ENCODE measurements around the gene ABCG8. TPM values are rescaled to one million over a fixed set of nuclear protein-coding genes. Genes with fewer than 3 reads are reported as not detected.

The ABCG8 gene
- total RNA-seq, 4 donors from 2014 or later, result not detected

DNA sequence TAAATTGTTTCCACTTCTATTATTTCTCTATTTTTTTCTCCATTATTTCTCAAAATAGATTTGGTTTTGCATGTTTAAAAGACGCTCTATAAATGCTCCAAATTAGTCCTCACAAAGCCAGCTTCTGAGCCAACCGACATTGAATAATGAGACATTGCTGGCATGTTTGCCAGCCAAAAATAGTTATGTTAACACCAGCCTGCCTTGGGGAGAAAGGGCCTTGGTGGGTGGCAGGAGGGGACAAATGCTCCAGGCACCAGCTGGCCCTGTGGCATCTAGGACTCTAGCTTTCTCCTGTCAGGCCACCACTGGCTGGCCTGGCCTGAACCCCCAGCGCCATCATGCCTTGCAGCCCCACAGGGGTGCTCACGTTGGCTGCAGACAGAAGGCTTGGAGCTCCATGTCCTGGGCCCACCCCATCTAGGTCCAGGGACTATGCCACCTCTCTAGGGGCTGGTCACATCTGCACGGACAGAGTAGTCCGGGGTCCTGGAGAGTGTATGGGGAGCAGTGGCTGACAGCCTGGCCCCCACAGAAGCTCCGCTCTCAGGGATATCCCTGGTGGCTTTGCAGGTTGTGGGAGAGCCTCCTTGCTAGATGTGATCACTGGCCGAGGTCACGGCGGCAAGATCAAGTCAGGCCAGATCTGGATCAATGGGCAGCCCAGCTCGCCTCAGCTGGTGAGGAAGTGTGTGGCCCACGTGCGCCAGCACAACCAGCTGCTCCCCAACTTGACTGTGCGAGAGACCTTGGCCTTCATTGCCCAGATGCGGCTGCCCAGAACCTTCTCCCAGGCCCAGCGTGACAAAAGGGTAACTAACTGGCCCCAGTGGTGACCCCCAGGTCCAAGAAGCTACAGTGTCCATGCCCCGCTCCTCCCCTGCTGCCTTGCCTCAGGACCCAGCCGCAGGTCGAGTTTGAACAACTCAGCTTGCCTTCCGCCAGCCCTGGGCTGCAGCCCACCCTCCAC, 12.5 kb downstream of the ABCG8 start:
- no peak for DNase-seq (ENCODE audit: extremely low spot score)
- intact Hi-C loops (cut with DNase I), result no loop called here
- H3K36me3 ChIP-seq, result no peaks in the 10 kb centered on the region

DNA sequence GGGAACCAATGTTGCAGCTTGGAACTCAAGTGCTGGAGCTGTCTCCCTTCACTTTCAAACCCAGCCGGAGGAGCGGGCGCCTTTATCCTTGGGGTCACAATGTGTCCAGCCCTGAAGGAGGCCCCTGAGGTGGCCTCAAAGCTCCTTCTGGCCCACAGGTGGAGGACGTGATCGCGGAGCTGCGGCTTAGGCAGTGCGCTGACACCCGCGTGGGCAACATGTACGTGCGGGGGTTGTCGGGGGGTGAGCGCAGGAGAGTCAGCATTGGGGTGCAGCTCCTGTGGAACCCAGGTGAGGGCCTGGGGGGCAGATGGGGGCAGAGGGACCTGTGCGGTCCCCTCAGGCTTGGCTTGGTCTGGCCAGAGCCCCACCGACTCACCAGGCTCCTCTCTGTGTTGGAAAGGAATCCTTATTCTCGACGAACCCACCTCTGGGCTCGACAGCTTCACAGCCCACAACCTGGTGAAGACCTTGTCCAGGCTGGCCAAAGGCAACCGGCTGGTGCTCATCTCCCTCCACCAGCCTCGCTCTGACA, 13.5 kb downstream of the ABCG8 start:
- TF ChIP-seq, protein P1, sequence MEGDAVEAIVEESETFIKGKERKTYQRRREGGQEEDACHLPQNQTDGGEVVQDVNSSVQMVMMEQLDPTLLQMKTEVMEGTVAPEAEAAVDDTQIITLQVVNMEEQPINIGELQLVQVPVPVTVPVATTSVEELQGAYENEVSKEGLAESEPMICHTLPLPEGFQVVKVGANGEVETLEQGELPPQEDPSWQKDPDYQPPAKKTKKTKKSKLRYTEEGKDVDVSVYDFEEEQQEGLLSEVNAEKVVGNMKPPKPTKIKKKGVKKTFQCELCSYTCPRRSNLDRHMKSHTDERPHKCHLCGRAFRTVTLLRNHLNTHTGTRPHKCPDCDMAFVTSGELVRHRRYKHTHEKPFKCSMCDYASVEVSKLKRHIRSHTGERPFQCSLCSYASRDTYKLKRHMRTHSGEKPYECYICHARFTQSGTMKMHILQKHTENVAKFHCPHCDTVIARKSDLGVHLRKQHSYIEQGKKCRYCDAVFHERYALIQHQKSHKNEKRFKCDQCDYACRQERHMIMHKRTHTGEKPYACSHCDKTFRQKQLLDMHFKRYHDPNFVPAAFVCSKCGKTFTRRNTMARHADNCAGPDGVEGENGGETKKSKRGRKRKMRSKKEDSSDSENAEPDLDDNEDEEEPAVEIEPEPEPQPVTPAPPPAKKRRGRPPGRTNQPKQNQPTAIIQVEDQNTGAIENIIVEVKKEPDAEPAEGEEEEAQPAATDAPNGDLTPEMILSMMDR (IDR thresholded peaks at IDR 0.05), result no peak
- no peak for TF ChIP-seq POLR2AphosphoS5 (IDR thresholded peaks at IDR 0.05)
- no peak for TF ChIP-seq EP300 (IDR thresholded peaks at IDR 0.05)
- no peak for TF ChIP-seq POLR2A (IDR thresholded peaks at IDR 0.05; ENCODE audit: low read depth)
- Histone ChIP-seq H3K4me1 (no peaks in the 10 kb centered on the region), H3K27me3 (peaks cover 0 to 46% (median 0%) of the 10 kb centered on the region in 4 donors), H3K36me3 (no peaks in the 10 kb centered on the region), H3K27ac (replicated peaks in 1 of 4) (no peak overlapping the region), H3K9me3 (no peaks in the 10 kb centered on the region), H3K4me3 (no peak overlapping the region)
- WGBS, result 92% methylated on average over 21 of the region's 21 CpGs
- intact Hi-C loops (cut with DNase I), result no loop called here
- no peak for DNase-seq (ENCODE audit: extremely low spot score)

More for the DNA sequence above, 12.5 kb downstream of the ABCG8 start:
- peaks cover 0 to 42% (median 0%) of the 10 kb centered on the region in 4 donors for H3K27me3 ChIP-seq
- TF ChIP-seq EP300 (IDR thresholded peaks at IDR 0.05) (no peak), POLR2A (IDR thresholded peaks at IDR 0.05; ENCODE audit: low read depth) (no peak), POLR2AphosphoS5 (IDR thresholded peaks at IDR 0.05) (no peak)
- TF ChIP-seq, protein P1 (IDR thresholded peaks at IDR 0.05), result no peak
- H3K27ac ChIP-seq (replicated peaks in 1 of 4), result no peak overlapping the region
- H3K9me3 ChIP-seq, result no peaks in the 10 kb centered on the region
- H3K4me1 ChIP-seq, result no peaks in the 10 kb centered on the region
- no peak overlapping the region for H3K4me3 ChIP-seq
- WGBS, result 77% methylated on average over 8 of the region's 20 CpGs

DNA sequence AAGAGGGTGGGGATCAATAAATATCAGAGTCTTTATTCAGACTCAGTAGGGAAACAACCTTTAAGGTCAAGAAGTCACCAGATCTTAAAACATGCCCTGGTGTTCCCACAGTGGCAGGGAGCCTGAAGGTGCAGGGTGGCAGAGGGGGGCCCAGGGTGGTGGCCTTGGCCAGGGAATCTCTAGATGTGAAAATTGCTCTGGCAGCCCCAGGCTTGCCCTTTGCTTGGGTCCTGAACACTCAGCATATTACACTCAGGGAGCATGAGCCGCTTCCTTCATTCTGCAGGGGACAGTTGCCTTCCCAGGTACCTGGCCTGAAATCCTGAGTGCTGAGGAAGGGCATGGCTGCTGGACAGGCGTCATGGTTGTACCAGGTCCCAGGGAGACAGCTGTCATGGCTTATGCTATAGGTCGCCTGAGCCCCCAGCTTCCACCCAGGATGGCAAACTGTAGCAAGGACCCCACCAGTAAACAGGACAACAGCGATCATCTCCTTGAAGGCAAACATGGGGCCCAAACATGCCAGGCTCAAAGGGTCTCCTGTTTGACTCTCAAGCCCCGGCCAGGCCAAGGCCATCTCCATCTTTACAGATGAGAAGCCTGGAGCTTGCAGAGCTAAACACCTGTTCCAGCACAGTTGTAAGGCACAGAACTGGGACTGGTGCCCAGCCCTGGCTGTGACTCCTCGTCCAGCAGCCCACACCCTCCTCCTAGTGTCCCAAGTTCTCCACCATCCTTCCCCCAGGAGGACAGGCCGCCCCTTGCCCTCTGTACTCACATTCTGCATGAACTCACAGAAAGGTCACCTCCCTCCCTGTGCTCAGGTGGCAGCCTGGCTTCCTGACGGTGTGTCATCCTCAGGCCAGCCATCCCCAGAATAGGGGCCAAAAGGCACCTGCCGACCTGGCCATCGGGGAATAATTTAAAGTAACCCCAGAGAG, 14.6 kb downstream of the ABCG8 start:
- peaks cover 0 to 46% (median 0%) of the 10 kb centered on the region in 4 donors for H3K27me3 ChIP-seq
- H3K4me1 ChIP-seq, result no peaks in the 10 kb centered on the region
- H3K27ac ChIP-seq (replicated peaks in 1 of 4), result no peak overlapping the region
- no peaks in the 10 kb centered on the region for H3K9me3 ChIP-seq
- TF ChIP-seq EP300 (IDR thresholded peaks at IDR 0.05) (no peak), POLR2AphosphoS5 (IDR thresholded peaks at IDR 0.05) (no peak), POLR2A (IDR thresholded peaks at IDR 0.05; ENCODE audit: low read depth) (no peak)
- TF ChIP-seq, protein P1 (IDR thresholded peaks at IDR 0.05), result no peak
- DNase-seq (ENCODE audit: extremely low spot score), result no peak
- H3K4me3 ChIP-seq, result no peak overlapping the region
- WGBS, result 82% methylated on average over 9 of the region's 10 CpGs
- H3K36me3 ChIP-seq, result no peaks in the 10 kb centered on the region
- intact Hi-C loops (cut with DNase I), result no loop called here

DNA sequence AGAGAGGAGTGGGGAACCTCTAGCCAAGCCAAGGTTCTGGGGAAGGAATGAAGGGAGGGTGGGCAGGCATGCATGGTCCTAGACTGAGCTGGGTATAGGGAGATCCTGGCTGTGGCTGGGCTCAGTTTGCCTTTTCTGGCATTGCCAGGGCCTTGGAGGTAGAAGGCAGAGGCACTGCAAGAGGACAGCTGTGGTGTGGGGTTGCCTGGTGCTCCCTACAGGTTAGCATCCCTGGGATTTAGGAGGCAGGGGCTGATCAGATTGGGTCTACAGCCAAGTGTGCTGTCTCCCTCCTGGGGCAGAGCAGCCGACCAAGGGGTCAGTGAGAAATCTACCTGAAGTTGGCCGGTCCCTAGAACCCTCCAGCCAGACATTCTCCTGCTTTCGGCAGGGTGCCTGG, 15.9 kb downstream of the ABCG8 start:
- no peak overlapping the region for H3K27ac ChIP-seq (replicated peaks in 1 of 4)
- H3K27me3 ChIP-seq, result peaks cover 0 to 56% (median 0%) of the 10 kb centered on the region in 4 donors

More for the DNA sequence above, 15.9 kb downstream of the ABCG8 start:
- 100% methylated on average over 3 of the region's 3 CpGs for WGBS
- no peaks in the 10 kb centered on the region for H3K36me3 ChIP-seq
- H3K4me3 ChIP-seq, result no peak overlapping the region
- H3K4me1 ChIP-seq, result no peaks in the 10 kb centered on the region
- H3K9me3 ChIP-seq, result no peaks in the 10 kb centered on the region
- intact Hi-C loops (cut with DNase I), result no loop called here
- DNase-seq (ENCODE audit: extremely low spot score), result no peak
- TF ChIP-seq POLR2A (IDR thresholded peaks at IDR 0.05; ENCODE audit: low read depth), result no peak
- TF ChIP-seq, protein P1 (IDR thresholded peaks at IDR 0.05), result no peak
- no peak for TF ChIP-seq POLR2AphosphoS5 (IDR thresholded peaks at IDR 0.05)
- no peak for TF ChIP-seq EP300 (IDR thresholded peaks at IDR 0.05)

All from esophagus muscularis mucosa (tissue), 4 donors.